ENCODE data around the gene ODF4.
"Not testable (repeated sequence)": the region's sequence is repeated elsewhere in the genome, so short reads cannot be mapped to it uniquely, and the experiment has no call there.

The ODF4 gene

GRCh38 chr17:8369944-8370343 lies 30.3 kb downstream of the ODF4 start:
- no peak for DNase-seq

GRCh38 chr17:8371786-8372185 lies 32.1 kb downstream of the ODF4 start:
- DNase-seq: no peak

DNA sequence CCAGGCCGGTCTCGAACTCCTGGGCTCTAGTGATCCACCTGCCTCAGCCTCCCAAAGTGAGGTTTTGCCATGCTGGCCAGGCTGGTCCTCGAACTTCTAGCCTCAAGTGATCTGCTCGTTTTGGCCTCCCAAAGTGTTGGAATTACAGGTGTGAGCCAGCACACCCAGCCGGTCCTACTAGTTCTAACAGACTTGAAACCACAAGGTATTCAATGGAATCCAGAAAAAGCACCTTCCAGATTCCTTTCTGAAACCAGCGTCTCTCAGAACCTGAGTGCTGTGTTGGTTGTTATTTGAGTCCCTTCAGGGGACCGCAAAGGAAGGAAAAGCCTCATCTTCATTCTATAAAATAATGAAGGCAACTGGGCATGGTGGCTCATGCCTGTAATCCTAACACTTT lies 32.8 kb downstream of the ODF4 start:
- DNase-seq: no peak

DNA sequence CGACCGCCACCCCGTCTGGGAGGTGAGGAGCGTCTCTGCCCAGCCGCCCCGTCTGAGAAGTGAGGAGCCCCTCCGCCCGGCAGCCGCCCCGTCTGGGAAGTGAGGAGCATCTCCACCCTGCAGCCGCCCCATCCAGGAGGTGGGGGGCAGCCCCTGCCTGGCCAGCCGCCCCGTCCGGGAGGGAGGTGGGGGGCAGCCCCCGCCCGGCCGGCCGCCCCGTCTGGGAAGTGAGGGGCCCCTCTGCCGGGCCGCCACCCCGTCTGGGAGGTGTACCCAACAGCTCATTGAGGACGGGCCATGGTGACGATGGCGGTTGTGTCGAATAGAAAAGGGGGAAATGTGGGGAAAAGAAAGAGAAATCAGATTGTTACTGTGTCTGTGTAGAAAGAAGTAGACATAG lies 34.2 kb downstream of the ODF4 start:
- DNase-seq: not testable (repeated sequence)

- DNase-seq: no peak
Measured at GRCh38 chr17:8375738-8376259, 36.2 kb downstream of the ODF4 start.

DNA sequence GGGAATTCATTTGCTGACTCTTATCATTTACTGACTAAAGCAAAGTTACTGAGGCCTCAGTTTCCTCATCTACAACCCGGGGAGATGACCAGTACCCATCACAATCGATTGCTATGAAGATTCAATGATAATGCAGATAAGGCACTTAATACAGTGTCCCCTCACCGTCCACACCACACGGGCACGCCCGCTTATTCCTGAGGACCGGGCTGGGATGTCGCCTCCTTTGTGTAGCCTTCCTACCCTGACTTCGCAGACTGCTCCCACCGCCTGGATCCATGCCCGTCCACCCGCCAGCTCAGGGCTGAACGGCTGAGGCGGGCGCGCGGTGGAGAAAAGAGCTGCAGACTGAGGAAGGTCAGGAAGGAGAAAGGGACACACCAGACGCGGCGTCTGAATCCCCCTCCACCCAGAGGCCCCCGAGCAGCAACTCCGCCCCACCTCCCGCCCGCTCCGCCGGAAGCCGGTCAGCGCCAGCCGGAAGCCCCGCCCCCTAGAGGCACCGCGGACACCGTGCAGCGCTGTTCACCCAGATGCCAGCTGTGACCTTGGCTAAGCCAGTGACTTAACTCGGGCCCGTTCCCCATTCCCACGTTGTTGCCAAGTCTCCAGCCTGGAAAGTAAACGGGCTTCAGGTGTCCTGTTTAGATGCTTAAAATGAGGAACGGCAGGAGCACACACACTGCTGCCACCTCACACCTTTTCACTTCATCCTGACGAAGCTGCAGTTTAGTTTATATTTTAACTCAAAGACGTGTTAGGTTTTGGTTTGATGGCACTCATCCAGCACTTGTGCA lies 36.8 kb downstream of the ODF4 start, which contains the start of gene KRABD2:
Gene KRABD2 (minus strand): TSS at position 434 of the 797 bp plus-strand sequence.
- DNase-seq: peak; percentile 78 to 91 (median 87)

DNA sequence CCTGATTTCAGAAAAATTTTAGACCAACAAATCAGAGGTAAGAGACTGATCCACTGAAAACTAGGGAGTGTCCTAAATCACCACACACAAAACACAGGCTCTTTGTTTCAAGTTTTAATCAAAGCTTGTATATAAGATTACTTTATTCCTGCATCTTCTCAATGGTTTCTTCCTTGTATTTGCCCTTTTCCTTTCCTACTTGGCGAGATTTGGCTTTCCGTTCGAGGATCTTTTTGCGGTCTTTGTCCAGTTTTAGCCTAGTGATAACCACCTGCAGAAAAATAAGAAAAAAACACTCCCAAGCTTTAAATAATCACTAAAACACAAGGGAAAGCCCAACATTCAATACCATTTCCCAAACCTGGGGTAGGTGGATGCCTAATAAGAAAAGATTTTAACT lies 37.8 kb downstream of the ODF4 start:
- no peak for DNase-seq

GRCh38 chr17:8378117-8378516 lies 38.5 kb downstream of the ODF4 start:
- not testable (repeated sequence) for DNase-seq

DNA sequence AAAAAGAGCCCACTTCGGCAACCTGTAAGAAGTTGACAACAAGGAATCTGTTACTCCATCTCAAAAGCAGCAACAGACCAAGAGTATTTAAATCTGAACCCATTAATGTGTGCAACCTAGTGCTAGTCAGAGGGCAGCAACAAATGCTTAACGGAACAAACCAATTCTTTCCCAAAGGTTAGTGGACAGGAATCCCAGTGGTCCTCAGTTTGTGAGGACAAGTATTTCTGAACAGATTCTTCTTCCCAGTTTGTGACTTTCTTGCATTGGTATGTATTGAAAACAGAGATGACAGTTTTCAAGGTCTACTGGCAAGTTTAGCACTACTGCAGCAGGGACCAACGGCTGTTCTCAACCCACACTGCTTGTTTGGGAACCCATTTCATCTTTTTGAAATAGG lies 40.4 kb downstream of the ODF4 start:
- no peak for DNase-seq

- DNase-seq: peak in 1 of 5 experiments; percentile 14
Measured at GRCh38 chr17:8382052-8382879, 42.6 kb downstream of the ODF4 start.

GRCh38 chr17:8382880-8383142 lies 43.2 kb downstream of the ODF4 start:
- no peak for DNase-seq

GRCh38 chr17:8383143-8383822 lies 43.6 kb downstream of the ODF4 start, which contains the start of gene RPL26:
RPL26 (minus strand) TSS chr17:8383193; CDS start chr17:8382310, 883 bp downstream.
- DNase-seq: peak; percentile 75 to 98 (median 91)

DNA sequence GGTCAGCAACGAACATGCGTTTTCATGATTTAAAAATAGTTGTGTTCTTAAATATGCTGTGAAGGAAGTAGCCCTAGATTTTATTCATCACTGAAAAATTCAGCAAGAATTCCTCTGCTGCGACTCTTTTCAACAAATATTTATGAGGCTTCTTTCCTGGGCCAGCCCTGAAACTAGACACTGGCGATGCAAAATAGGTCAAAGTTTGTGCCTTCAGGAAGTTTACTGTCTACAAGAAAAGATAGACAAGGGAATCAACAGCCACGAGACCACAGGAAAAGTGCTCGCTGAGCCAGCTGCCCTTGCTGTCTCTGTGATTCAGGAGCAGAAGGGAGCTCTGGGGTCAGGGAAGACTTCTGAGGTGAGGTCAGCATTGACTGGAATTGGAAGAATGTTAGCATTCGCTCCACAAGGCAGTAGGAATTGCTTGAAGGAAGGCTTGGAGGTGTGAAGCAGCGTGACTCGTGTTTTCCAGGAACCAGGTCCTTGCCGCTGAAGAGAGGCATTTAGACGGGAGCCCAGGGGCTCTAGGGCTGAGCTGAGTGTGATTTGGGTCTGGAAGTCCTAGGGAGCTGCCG lies 45.2 kb downstream of the ODF4 start:
- no peak for DNase-seq

GRCh38 chr17:8386841-8387240 lies 47.2 kb downstream of the ODF4 start:
- peak in 1 of 5 experiments; percentile 25 for DNase-seq

DNA sequence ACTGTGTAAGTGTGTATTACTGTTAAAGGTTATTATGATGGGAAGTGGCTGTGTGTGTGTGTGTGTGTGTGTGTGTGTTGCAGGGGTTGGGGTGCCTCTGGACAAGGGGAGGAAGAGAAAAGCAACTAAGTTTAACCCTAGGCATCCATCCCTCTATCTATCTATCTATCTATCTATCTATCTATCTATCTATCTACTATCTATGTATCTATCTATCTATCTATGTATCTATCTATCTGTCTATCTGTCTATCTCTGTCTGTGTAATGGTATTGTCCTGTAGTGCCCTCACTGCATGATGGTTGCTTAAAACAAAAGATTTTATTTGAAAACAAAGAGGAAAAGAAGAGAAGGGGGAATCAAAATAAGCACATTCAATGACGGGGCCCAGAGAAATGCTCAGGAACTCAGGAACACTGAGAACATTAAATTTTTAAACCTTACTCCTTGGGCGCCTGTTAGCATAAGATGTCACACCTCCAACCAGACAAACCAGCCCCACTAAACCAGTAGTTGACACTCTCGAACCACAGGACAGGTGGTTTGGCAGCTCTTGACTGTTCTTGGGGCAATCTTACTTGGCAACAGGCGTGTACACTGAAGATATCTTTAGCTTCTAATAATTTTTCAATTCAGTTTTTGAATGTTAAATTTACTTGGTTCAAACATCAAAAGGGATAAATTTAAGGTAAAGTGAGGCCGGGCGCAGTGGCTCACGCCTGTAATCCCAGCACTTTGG lies 48.4 kb downstream of the ODF4 start:
- peak in 1 of 5 experiments; percentile 60 for DNase-seq

GRCh38 chr17:8391711-8392110 lies 52.1 kb downstream of the ODF4 start:
- no peak for DNase-seq

DNA sequence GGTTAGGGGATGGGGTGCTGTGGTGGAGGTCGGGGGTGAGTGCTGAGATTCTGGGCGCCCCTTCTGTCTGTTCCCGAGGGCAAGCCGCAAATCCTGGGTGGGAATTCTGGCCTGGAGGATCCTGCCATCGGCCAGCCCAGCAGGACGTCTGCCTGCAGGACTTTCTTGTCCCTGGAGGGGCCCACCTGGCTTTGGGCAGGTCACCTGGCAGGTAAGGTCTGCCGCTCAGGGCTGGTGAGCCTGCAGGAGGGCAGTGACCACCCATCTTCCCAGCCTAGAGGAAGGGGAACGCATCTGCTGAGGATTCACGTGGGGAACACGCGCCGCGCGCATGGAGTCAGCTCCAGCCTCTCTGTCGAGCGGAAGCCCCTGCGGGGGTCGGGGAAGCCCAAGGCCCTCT lies 52.6 kb downstream of the ODF4 start:
- DNase-seq: no peak

DNA sequence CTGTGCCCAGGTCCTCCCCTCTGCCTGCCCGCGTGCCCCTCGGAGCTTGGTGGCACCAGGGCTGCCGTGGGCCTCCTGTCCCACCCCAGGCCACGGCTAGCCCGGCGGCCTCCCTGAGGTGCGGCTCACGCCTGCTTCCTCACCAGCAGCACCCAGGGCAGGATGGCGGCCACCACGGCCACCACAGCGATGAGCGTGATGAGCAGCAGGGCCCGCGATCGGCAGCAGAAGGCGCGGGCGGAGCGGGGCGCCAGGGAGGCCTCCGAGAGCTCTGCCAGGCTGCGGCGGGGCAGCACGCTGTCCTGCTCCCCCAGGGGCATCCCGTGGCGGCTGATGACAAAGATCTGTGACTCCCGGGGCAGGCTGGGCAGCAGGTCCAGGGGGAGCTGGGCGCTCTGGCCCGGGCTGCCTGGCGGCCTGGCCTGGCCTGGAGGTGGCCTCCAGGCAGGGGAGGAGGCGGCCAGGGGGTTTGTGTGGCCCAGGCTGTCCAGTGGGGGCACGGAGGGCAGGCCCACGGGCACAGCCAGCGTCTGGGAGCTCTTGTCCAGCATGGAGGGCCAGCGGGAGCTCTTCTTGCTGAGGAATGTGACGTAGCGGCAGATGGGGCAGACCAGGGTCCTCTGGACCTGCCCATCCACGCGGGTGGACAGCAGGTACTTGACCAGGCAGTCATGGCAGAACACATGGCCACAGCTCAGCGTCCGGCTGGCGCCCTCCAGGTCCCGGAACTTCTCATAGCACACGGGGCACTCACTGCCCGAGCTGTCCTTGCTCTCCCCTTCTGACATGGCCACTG lies 53.2 kb downstream of the ODF4 start:
- no peak for DNase-seq

DNA sequence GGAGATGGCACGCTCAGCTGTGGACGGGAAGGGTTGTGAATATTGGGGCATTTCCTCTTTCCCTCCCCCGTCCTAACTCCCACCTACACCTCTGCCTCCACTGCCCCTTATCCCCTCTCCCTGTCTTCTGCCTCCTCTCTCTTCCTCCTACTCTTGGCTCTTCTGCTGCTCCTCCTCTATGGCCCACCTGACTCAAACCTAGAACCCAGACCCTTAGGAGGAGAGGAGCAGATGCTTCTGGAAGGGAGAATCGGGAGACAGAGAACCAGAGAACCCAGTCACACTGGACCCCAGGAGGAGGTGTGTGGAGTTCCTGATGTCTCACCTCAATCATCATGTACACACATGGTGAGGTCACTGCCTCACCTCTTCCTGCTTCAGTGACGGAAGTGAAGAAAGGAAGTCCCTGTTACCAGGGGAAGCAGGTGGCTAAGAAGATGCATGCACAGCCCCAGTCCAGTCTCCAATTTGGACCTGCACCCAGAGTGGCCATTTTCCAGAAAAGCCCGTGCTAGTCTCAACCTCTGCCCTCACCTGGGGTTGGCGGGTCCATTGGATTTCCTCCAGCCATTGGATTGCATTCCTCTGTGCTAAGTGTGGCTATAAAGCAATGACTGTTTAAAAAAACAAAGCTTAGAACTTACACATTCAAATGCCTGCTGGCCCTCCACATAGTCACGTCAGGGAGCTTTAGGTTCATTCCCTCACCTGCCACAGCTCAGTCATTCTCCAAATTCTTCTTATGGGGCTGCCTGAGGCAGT lies 54.0 kb downstream of the ODF4 start:
- peak in 2 of 5 experiments; percentile 59 to 81 for DNase-seq

DNA sequence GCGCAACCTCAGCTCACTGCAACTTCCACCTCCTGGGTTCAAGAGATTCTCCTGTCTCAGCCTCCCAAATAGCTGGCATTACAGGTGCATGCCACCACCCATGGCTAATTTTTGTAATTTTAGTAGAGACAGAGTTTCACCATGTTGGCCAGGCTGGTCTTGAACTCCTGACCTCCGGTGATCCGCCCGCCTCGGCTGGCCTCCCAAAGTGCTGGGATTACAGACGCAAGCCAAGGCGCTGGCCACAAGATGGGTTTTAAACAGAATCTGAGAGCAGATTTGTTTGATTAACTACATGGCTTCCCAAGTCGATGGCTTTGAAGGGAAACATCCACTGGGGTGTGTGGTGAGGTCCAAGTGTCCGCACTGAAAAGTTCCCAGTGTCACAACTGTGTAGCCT lies 54.9 kb downstream of the ODF4 start:
- not testable (repeated sequence) for DNase-seq
